Activated CD8-positive, alpha-beta memory T cell treated with anti-CD3 and anti-CD28 coated beads, Interleukin-2, amount 50 U/mL, for 48 hours (primary cell): ENCODE data around the gene NPEPL1.
"Not testable (repeated sequence)": the region's sequence is repeated elsewhere in the genome, so short reads cannot be mapped to it uniquely, and the experiment has no call there.

ENCODE experiments used
- DNase-seq: peaks from one replicate; pipeline ENCODE4 v3.0.0-alpha.2; 2020

The NPEPL1 gene

DNA sequence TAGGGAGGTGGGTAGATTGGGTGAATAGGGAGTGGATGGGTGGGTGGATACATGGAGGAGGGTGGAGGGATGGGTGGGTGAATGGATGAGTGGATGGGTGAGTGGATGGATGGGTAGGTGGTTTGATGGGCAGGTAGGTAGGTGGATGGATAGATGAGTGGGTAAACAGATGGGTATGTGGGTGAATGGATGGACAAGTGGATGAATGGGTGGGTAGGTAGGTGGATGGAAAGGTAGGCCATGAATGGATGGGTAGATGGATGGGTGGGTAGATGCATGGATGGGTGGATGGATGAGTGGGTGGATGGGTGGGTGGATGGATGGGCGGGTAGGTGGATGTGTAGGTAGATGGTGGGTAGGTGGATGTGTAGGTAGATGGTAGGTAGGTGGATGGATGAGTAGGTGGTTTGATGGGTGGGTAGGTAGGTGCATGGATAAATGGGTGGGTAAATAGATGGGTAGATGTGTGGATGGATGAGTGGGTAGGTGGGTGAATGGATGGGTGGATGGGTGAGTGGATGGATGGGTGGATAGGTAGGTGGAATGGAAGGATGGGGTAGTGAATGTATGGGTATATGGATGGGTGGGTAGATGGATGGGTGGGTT lies 51.4 kb downstream of the NPEPL1 start:
- DNase-seq = no peak

DNA sequence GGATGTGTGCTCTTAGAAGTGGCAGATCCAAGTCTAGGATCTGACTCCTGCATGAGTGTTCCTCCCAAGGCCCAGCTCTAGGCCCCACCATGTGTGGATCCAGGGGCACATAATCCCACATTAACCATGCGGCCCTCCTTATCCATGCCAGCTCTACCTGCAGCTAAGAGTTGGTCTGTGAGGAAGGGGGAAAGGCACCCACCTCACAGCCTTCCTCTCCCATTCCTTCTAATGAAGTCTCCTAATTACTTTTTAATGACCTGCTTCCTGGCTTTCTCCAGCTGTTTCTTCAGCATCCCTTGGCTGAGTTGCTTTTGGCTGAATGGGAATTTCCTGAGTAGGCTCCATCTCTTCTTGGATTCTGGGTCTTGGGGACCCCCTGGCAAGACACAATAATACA lies 52.2 kb downstream of the NPEPL1 start:
- DNase-seq = no peak

DNA sequence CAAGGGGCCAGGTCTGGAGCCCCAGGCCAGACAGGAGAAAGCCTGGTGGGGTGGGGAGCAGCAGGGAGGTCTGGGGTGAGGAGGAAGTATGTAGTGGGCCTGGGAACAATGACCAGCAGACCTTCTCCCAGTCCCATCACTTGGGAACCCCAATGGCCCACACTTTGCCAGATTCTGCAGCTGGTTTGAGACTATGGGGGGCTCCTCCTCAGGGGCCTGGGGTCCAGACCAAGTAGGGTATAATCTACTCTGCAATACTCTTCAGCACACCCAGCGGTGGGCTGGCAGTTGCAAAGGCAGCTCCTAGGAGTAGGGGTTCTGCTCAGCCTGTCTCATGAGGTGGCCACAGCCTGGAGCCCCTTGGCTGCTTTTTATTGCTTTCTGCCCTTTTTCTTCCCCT lies 52.8 kb downstream of the NPEPL1 start:
- DNase-seq = no peak

DNA sequence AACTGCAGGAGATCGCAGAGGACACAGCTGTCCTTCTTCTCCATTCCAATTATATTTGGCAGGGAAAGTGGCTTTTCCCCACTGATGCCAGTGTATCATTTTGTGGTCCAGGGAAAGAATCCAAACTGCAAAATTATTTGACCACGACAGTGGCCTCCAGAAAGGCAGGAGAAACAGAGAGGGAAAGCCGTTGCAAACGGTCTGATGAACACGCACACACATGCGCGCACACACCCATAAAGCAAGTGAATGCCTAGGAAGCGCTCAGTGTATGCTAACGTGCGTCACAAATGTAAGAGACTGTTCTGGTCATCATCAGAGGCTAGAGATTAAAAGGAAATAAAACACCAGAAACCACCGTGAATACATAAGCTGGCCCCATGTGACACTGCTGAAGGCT lies 54.0 kb downstream of the NPEPL1 start:
- DNase-seq = no peak

DNA sequence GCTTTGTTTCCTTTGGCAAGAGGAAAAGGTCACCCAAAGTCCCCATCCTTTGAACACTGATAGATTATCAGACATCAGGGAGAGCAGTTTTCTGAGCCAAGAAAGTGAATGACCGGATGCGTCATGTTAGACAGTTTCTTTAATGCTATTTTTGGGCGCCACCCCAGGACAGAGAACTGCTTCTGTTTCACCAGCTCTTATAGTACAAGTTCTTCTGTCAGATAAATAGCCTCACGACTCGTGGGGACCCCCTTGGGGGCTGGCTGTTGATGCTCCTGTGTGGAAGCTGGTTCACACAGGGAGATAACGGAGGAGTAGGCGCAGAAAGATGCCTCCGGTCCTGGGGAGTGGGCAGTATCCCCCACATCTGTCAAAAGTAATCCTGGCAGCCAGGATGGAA lies 54.6 kb downstream of the NPEPL1 start:
- no peak for DNase-seq

DNA sequence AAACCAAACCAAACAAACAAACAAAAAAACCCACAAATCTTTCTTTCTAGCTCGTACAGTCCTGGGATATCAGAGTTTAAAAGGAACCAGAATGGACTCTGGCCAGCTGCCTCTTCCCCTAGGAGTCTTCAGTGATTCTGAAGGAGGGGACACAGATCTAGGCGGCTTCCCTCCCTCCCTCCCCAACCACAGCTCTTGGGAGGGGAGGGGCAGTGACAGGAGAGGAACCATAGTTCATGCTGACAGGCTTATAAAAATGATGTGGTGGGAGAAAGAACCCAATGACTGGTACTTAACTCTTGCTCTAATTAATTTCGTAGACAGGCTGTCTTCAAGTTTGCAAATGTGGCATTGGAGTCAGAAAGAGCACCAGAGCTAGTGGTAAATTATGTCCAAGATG lies 56.0 kb downstream of the NPEPL1 start:
- no peak for DNase-seq

DNA sequence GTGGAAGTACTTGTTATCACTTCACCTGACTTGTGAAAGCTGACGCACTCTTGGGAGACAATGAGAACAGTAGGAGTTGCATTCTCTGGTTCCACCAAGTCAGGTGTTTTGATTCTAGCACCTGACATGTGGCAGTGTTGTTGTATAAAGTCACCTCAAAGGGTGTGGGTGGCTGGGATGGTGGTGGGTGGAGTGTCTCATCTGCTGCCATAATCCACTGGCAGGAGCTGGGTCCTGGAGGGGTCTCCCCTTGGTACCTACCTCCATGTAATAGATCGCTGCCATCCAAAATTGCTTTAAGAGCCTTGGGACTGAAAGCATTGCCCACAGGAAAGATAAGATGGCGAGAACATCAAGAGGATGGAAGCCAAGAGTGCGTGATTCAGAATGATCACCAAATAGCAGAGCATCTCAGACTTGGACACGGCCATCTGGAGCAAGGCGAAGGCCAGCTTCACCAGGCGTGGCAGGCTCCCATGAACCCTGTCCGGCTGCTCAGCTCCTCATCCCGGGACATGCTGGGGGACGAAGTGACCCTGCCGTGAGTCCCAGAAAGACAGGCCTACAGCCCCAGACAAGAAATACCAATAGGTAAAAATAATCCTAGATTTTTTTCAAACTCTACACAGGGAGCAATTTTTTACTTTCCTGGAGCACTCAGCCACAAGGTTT lies 56.6 kb downstream of the NPEPL1 start:
- DNase-seq = no peak

DNA sequence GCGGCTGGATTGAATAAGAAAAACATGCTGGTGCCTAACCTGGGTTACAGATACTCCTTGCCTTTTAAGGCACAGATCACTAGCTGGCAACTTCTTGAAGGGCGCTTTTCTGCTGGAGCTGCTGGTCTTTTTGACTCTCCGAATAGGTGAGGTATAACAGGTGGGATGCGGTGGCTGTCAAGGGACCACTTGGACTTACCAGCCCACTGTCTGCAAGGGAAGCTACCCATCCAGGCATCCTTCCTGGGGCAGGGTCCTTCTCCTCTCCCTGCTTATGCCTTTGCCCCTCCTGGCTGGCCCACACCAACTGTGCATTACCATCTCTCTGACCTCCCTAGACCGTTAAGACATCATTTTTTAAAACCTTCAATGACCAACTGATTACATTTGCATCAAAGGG lies 57.4 kb downstream of the NPEPL1 start:
- DNase-seq = no peak

DNA sequence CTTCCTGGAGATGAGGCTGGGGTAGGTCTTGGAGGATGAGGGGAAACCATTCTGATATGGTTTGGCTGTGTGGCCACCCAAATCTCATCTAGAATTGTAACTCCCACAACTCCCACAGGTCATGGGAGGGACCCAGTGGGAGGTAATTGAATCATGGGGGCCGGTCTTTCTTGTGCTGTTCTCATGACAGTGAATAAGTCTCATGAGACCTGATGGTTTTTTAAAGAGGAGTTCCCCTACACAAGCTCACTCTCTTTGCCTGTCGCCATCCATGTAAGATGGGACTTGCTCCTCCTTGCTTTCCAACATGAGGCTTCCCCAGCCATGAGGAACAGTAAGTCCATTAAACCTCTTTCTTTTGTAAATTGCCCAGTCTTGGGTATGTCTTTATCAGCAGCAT lies 58.1 kb downstream of the NPEPL1 start:
- not testable (repeated sequence) for DNase-seq

DNA sequence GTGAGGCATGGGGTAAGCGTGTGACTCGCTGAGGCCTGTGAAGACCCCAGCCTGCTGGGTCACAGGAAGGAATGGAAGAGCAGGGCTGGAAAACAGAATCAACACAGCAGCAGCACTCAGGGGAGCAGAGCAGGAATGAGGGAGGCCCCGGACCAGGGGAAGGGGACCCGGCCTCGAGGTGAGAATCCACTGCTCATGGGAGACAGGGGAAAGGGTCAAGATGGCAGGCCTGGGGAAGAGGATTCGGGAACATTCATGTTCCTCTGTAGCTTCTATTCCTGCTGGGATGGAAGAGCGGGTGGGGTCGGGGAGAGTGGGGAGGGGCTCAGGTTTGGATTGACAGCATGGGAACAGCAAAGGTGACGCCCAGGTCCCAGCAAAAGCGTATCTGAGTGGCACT lies 59.4 kb downstream of the NPEPL1 start:
- no peak for DNase-seq

DNA sequence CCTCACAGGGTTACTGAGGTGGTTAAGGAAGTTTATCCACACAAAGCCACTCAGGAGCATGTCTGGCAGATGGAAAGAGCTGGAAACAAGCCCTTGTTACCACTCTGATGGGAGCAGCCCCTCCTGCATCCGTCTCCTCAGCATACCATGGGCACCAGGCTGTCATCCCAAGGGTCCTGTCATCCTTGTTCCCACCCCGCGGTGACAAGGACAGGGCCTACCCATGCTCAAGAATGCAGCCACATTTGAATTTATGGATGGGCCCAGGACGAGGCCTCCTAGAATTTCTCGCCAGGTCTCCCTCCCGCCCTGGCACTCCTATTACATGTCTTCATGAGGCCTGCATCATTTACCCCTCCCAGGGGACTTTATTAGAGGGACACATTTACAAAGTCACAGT lies 60.0 kb downstream of the NPEPL1 start:
- DNase-seq = no peak

DNA sequence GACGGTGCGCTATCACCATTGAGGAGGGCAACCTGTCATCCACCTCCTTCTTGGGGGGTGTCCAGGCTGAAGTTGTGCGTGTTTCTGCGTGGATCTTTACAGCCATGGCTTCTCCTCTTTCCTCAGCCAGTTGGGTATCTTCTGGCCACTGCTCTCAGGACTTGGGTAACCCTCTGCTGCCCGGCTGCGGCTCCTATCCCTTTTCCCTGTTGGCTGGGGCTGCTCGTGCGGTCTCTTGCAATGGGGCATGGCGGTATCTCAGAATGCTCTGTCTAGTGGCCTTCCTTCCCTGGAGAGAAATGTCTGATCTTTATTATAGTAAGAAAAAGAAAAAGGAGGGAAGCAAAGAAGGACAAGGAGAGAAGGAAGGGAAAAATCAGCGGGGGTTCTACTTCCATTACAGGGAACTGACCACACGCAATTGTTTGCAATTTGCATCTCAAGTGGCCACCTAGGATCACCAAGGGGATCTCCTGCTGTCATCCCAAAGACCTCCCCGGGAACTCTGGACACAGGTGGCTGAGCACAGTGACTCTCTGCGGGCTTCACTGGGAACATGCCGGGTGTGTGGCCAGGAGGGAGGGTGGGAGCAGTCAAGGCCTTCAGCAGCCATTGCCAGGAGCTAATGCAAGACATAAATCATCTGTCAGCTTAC lies 60.8 kb downstream of the NPEPL1 start:
- DNase-seq = no peak

DNA sequence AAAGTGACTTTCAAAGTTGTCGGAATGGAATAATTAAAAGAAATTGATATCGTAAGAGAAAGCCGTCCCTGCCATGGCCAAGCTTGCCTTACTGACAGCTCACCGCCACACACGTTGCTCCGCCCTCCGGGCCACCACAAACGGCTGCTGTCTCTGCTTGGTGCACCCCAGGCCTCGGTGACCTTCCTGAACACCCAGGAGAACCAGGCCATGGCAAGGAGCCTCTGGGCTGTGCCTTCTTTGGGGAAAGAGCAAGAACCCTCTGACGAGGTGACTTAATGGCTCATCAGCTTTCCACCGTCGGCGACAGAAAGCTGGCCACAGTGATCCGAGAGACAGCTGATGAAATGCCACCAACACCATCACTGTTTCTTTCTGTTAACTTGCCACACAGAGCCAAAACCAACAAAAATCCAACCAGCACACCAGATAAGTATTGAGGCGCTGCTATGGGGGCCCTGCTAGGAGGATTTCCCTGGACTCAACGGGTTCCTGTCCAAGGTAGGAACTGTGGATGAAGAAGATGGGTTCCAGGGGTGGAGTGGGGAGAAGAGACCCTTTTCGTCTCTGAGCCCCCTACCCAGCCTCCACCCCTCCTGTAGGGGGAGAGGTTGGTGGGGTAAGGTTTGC lies 61.4 kb downstream of the NPEPL1 start:
- no peak for DNase-seq

DNA sequence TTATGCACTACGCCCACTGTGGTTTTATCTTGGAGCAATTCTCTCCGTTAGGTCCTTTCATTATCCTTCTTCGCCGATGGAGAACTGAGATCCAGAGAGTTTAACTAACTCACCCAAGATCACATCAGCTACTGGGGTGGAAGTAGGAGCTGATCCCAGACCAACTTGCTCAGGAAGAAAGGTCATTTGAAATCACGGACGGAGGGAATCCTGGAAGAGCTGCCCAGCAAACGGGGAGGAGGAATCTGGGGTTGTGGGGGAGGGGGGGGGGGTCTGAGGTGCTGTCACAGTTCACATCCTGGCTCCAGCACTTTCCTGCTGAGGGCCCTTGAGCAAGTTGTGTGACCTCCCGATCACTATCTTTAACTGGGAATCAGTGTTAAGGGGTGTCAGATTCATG lies 62.0 kb downstream of the NPEPL1 start:
- no peak for DNase-seq

DNA sequence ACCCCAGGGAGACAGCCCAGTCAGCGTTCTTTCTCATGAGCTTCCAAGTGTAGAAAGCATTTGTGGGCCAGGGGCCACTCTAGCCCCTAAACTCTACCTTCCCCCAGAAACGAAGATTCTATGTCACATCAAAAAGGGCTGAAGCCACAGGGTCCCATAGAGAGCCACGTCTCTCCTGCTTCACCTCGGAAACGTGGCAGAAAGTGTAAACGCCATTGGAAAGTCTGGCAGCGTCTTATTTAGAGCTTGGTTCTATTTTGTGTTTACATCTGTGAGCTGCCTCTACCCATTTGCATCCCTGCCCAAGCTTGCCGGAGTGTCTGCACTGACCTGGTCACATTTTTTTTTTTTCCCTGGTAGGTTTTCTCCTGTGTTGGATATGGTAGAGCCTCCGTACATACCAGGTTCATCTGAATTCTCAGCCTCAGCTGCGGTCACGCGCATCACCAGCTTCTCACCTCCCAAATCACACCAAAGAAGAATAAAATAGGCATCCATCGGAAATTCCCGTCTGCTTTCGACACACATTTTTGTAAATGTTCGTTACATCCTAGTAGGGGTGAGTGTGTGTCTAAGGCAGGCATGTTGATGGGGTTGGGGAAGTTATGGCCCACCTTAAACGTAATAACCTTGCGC lies 62.6 kb downstream of the NPEPL1 start:
- no peak for DNase-seq

DNA sequence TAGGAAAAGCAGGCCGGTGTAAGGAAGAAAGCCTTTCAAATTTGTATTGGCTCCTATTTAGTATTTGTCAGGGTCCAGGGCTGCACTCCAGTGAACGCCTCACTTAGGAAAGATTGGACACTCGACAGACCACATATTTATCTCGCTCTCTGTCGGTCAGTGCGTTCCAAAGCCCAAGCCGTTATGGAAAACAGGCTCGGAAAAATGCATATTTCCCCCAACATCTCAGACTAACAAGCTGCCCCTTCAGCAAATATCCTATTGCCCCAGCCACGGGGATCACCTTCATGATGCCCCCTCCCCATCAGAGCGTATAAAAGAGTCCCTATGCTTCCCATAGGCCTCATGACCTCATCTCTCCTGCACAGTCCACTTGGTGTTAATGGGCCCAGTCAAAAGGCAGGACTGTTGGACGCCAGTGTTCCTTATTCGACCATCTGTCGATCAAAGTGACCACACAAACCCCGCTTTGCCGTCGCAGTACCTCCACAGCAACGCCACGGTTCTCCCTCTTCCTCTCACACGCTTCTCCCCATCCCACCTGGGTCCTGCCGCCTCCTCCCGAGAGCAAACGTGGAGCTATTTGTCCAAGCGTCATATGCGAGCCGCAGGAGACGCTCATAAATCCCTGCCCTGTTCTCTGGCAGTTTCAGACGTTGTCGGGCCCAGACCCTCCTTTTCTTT lies 63.3 kb downstream of the NPEPL1 start:
- DNase-seq = no peak

DNA sequence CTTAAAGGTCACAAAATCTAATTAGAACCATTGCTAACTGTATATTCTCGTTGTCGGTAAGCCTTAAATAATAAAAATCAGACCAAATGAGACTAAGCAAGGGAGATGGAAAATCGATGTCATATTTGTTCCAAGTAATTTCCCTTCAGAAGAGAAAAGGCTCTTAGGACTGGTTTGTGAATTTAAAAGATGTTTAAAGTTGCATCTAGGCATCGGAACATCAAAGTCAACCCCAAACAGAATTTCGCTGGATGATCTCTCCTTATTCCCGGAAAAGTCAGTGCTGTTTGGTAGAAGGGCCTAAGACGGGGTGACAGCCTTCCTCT lies 63.8 kb downstream of the NPEPL1 start:
- DNase-seq = no peak

DNA sequence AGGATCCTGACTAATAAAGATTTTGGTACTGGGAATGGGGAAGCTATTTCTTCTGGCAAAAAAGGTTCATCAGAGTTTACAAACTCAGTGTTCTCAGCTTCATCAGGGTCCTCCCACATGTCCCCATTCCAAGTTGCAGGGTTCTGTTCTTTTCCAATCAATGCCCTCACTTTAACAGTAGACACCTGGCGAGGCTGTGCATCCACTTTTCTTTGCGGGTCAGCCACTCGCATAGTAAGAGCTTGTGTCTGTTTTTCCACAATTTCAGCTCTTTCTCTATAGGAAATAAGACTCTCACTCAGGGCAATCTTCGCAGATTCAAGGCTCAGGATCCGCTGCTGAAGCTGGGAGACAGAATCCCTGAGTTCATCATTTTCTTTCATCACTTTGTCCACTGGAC lies 65.0 kb downstream of the NPEPL1 start:
- DNase-seq = not testable (repeated sequence)

DNA sequence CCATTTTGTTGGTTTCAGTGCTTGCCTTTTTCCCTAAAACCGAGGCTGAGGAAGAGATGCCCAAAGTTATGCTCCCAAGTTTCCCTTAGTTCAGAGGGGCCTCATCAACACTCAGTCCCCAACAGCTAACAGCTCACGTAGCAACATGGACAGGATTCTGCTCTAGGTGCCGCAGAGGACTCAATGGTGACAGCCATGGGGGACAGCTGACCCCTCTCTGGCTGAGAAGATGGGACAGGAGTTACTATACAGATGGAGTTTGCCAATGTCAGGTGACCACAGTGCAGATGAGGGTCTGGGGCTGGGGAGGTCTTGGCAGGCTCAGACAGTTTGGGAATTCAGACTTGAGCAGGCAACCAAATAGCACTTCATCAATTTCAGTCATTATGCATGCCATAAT lies 67.3 kb downstream of the NPEPL1 start:
- peak; percentile 22 for DNase-seq

DNA sequence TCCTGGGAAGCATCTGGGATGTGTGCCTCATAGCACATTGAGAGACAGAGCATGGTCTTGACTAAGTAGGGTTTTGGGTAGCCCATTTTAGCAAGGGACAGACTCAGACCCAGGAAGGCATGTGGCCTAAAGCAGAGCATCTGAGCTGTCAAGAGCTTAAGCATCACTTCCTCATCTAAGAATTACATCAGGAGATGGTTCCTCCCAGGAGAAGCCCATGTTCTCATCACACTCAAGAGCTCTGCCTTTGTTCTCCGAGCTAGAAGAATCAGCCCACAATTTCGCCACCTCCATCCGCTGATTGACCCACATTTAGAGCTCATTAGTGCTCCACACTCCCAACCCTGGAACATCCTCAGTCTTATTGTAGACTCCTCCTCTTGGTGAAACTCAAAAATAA lies 68.3 kb downstream of the NPEPL1 start:
- peak; percentile 1 for DNase-seq

DNA sequence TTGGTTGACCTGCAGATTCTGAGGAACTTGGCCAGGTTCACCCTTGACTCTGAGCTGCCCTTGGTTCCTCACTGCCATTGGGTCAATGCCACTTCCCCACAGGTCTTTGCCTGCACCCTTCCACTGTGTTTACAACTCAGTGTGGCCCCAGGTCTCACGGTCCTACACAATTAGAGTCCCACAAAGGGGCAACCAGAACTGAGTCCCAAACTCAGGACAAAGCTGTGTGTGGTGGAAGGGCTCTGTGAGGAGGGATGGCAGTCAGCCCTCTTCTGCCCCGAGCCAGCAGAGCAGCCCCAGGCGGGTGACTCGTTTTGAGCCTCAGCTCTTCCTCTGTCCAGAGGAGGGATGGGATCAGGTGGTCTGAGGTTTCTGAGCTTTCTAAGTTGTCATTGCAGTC lies 69.5 kb downstream of the NPEPL1 start:
- DNase-seq = peak; percentile 36

DNA sequence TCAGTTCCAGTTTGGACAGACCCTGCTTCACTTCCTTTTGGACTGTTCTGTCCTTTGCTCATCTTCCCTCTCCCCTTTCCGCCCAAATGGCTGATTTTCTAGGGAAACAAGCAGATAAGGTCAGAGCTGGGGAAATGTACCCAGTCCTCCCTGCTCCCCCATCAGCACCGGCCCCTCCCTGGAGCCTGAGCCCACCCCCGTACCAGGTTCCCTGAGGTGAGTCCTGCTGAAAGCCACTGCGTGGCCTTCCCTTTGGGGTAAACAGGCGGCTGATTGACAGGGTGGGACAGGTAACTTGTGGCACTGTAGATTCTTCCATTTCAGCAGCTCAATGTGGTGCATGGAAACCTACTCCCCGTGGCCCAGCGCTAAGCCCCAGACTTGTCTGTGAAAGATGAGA lies 70.5 kb downstream of the NPEPL1 start:
- DNase-seq = no peak
